ENCODE data around the gene TRAPPC3. TPM values are rescaled to one million over a fixed set of nuclear protein-coding genes. Genes with fewer than 3 reads are reported as not detected.

Gene TRAPPC3
- total RNA-seq, 1 donor from 2014 or later, result 95.9 TPM

DNA sequence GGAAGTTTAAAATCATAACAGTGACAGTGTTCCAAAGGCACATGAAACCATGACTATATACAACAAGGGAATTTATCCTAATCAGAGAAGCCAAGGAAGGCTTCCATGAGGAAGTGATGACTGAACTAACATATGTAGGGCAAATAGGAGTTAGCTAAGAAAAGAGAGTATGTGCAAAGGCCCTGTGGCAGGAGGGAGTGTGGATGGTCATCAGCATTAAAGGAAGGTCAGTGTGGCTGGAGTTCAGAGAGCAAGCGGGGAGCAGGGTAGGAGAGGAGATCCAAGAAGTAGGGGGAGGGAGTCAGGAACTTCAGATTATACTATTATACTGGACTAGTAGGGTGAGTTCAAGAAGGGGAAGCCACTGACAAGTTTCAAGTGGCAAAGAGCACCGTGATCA is 15.1 kb upstream of the TRAPPC3 start:
- TF ChIP-seq, protein P1, sequence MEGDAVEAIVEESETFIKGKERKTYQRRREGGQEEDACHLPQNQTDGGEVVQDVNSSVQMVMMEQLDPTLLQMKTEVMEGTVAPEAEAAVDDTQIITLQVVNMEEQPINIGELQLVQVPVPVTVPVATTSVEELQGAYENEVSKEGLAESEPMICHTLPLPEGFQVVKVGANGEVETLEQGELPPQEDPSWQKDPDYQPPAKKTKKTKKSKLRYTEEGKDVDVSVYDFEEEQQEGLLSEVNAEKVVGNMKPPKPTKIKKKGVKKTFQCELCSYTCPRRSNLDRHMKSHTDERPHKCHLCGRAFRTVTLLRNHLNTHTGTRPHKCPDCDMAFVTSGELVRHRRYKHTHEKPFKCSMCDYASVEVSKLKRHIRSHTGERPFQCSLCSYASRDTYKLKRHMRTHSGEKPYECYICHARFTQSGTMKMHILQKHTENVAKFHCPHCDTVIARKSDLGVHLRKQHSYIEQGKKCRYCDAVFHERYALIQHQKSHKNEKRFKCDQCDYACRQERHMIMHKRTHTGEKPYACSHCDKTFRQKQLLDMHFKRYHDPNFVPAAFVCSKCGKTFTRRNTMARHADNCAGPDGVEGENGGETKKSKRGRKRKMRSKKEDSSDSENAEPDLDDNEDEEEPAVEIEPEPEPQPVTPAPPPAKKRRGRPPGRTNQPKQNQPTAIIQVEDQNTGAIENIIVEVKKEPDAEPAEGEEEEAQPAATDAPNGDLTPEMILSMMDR (conservative IDR thresholded peaks at IDR 0.05; ENCODE audit: low read depth, low read length), result no peak
- H3K4me3 ChIP-seq (ENCODE audit: low read depth, low read length), result no peak overlapping the region
- no peak for DNase-seq (ENCODE audit: low read depth)

DNA sequence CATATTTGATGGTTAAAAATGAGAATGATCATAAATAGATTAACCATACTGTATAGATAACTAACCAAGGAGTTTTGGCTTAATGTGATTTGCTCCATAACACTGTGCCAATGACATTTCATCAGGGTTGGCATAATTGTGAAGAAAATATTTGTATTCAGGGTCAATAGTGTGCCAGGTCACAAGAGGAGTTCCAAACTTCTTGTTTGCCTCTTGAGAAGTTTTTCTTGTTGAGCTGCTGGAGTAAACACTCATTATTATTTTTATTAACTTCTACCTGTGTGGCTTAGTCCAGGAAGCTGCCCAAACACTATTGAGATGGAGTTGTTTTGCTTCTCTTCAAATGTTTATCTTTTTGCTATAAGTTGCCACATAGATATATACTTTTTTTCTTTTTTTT is 14.1 kb upstream of the TRAPPC3 start:
- TF ChIP-seq, protein P1 (conservative IDR thresholded peaks at IDR 0.05; ENCODE audit: low read depth, low read length), result no peak
- DNase-seq (ENCODE audit: low read depth), result no peak
- H3K4me3 ChIP-seq (ENCODE audit: low read depth, low read length), result no peak overlapping the region

DNA sequence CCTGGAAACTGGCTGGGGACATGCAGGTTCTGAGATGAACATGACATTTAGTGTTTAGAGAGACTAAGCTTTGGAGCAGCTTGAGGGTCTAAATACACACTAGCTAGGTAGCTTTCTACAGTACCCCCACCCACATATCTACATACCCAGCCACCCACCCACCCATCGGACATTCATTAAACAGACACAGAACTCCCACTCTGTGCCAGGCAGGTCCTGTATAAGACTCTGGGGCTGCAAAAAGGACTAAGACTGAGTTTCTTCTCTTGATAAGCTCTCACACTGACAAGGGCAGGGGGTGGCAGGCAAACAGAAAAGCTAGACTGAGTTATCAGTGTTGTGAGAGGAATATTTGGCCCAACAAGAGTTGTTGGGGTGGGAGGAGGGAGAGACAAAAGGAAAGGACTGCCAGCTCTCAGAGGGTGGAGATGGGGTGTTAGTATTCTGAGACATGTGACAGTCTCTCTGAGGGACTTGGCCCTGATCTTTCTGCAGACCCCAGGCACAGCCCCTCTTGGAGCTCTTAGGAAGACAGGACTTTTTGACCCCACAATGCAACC is 13.5 kb upstream of the TRAPPC3 start:
- TF ChIP-seq, protein P1 (conservative IDR thresholded peaks at IDR 0.05; ENCODE audit: low read depth, low read length), result no peak
- DNase-seq (ENCODE audit: low read depth), result no peak
- H3K4me3 ChIP-seq (ENCODE audit: low read depth, low read length), result no peak overlapping the region

DNA sequence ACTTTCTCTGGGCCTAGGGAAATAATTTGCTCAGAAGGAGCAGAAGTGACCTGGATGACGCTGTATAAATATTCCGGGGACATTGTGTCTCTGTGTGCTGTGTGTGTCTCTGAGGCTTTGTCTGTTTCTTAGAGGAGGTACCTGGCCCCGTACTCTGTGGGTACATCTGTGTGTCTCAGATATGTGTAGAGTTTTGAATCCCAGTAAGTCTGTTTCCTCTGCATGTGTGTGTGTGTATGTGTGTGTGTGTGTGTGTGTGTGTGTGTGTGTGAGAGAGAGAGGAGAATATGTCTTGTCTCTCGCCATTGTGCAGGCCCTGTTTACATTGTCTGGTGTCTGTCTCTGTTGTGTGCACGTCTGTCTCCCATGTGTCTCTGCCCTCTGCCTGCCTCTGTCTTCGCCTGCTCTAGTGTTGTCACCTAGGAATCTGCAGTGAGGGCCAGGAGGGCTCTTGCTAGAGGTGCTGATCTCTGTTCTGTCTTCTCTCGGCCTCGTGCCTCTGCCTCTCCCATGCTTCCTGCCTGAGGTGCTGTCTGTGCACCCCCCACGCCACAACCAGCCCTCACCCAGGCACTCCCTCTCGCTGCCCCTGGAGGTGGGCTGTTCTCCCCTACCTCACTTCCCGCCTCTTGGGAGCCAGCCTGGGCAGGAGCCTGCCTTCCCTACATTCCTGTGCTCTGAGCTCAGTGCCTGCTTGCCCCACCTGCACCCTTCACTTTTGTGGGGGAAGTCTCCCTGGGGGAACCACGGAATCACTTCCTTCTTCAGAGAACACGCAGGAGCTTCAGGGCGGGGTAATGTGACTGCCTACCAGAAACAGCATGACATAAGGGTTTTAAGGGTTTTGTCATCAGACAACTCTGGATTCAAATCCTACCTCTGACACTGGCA is 12.6 kb upstream of the TRAPPC3 start:
- TF ChIP-seq, protein P1 (conservative IDR thresholded peaks at IDR 0.05; ENCODE audit: low read depth, low read length), result no peak
- DNase-seq (ENCODE audit: low read depth), result no peak
- H3K4me3 ChIP-seq (ENCODE audit: low read depth, low read length), result peak overlapping the region; percentile 51

DNA sequence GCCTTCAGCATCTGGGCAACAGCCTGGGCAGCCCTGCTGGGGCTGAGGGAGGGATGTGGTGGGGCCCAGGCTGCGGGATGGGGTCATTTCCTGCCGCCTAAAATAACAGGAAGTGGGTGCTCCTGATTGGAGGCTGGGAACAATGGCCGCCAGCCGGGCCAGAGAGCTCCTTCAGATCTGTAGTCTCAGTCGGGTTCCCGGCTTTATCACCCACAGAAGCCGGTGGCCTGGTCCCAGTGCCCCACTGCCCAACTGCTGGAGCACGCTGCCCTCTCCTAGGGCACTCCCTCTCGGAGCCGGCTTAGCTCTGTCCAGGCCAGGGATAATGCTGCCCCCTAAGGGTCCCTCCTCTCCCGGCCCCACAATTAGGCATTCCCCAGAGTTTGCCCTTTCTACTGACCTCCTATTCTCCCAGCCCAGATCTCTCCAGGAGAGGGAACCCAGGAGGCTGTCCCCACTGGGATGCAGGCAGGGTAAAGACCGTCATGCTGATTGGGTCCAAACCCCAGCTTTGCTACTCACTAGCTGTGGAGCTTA is 11.7 kb upstream of the TRAPPC3 start:
- no peak for DNase-seq (ENCODE audit: low read depth)
- TF ChIP-seq, protein P1 (conservative IDR thresholded peaks at IDR 0.05; ENCODE audit: low read depth, low read length), result peak; percentile 52
- H3K4me3 ChIP-seq (ENCODE audit: low read depth, low read length), result peak overlapping the region; percentile 51

DNA sequence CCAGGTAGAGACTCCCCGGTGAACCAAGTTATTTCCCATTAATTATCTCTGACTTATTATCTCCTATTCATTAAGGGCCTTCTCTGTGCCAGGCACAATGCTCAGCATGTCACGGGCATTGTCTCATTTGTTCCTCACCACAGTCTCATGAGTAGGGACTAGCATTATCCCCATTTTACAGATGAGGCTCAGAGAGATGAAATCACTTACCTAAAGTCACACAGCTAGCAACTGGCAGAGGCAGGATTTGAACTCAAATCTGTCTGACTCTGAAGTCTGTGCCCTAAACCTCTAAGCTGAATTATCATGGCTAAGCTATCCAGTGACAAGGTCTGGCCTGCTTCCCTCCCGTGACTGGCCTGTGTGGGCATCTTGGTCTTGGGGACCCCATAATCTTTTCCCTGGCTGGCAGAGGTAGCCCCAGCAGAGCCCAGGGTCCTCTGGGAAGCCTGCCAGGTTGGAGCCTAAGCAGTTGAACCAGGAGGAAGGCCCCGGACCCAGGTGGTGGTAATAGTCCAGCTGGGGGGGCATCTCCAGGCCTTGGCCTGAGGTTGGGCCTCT is 11.2 kb upstream of the TRAPPC3 start:
- DNase-seq (ENCODE audit: low read depth), result no peak
- peak overlapping the region; percentile 51 for H3K4me3 ChIP-seq (ENCODE audit: low read depth, low read length)
- TF ChIP-seq, protein P1 (conservative IDR thresholded peaks at IDR 0.05; ENCODE audit: low read depth, low read length), result no peak

All from epithelial cell of proximal tubule (primary cell).